Activated T-cell treated with anti-CD3 and anti-CD28 coated beads, Interleukin-2, amount 50 U/mL, for 4 hours (primary cell): Measurements from ENCODE around the gene DDX4. TPM values are rescaled to one million over a fixed set of nuclear protein-coding genes. Genes with fewer than 3 reads are reported as not detected.
A peak's percentile ranks its signal among the peaks of the same experiment; 100 is the strongest.
"Not testable (repeated sequence)": the region's sequence is repeated elsewhere in the genome, so short reads cannot be mapped to it uniquely, and the experiment has no call there.

ENCODE experiments used
- ATAC-seq, 2 donors: fragments of 200-7000 bp; cut with Tn5 transposase; one replicate each; pipeline ENCODE4 v1.10.0; 2021
- DNase-seq: peaks from one replicate; pipeline ENCODE4 v3.0.0-alpha.2; 2020
- H3K27me3 Mint-ChIP-seq: one replicate; pipeline ENCODE4 v1.8.0; 2021; ENCODE audit warnings: low read depth, mixed read lengths
- H3K36me3 Mint-ChIP-seq: one replicate; pipeline ENCODE4 v1.8.0; 2022; ENCODE audit warnings: mixed read lengths; ENCODE audit not compliant: insufficient read depth
- H3K4me1 Mint-ChIP-seq: one replicate; pipeline ENCODE4 v1.8.0; 2021; ENCODE audit warnings: low read depth, mixed read lengths
- H3K4me3 Mint-ChIP-seq: one replicate; pipeline ENCODE4 v1.8.0; 2021; ENCODE audit warnings: mild to moderate bottlenecking, moderate library complexity, mixed read lengths
- H3K9me3 Mint-ChIP-seq: one replicate; pipeline ENCODE4 v1.8.0; 2021; ENCODE audit warnings: mixed read lengths
- total RNA-seq, 3 donors: library from RNA; stranded (reverse); gene quantifications; one replicate each; pipeline ENCODE4 v1.2.1, GENCODE V29; 2021

DDX4 gene
- total RNA-seq, 3 donors from 2014 or later: 0.41 to 0.79 (median 0.48) TPM

- DNase-seq (no peak), ATAC-seq (no peak)
- Mint-ChIP-seq H3K27me3 (peaks cover 2% of the 10 kb centered on the region), H3K4me3 (no peak overlapping the region), H3K9me3 (no peaks in the 10 kb centered on the region), H3K36me3 (no peaks in the 10 kb centered on the region), H3K4me1 (no peaks in the 10 kb centered on the region)
These were observed 12.2 kb downstream of the DDX4 start for GRCh38 chr5:55750063-55750462.

- ATAC-seq: no peak
- Mint-ChIP-seq H3K4me1 (no peaks in the 10 kb centered on the region), H3K36me3 (no peaks in the 10 kb centered on the region), H3K4me3 (no peak overlapping the region), H3K27me3 (peaks cover 2% of the 10 kb centered on the region), H3K9me3 (no peaks in the 10 kb centered on the region)
- DNase-seq: no peak
These were observed 12.6 kb downstream of the DDX4 start for GRCh38 chr5:55750499-55750898.

- Mint-ChIP-seq H3K4me3 (no peak overlapping the region), H3K4me1 (peaks cover 5% of the 10 kb centered on the region), H3K27me3 (peaks cover 9% of the 10 kb centered on the region), H3K9me3 (no peaks in the 10 kb centered on the region), H3K36me3 (no peaks in the 10 kb centered on the region)
- peak; percentile 86 to 93 for ATAC-seq
- DNase-seq: no peak
These were observed 20.4 kb downstream of the DDX4 start for GRCh38 chr5:55758231-55758630.

- no peaks in the 10 kb centered on the region for H3K9me3 Mint-ChIP-seq
- ATAC-seq: no peak
- peaks cover 10% of the 10 kb centered on the region for H3K4me1 Mint-ChIP-seq
- no peak for DNase-seq
- no peaks in the 10 kb centered on the region for H3K36me3 Mint-ChIP-seq
- H3K4me3 Mint-ChIP-seq: no peak overlapping the region
- peaks cover 9% of the 10 kb centered on the region for H3K27me3 Mint-ChIP-seq
These were observed 20.9 kb downstream of the DDX4 start for GRCh38 chr5:55758714-55759113.

GRCh38 chr5:55761721-55762120, 23.9 kb downstream of the DDX4 start:
- not testable (repeated sequence) for ATAC-seq, H3K36me3 Mint-ChIP-seq, H3K4me3 Mint-ChIP-seq, H3K9me3 Mint-ChIP-seq, DNase-seq, H3K27me3 Mint-ChIP-seq
- peaks cover 22% of the 10 kb centered on the region for H3K4me1 Mint-ChIP-seq

GRCh38 chr5:55763746-55764420, 26.0 kb downstream of the DDX4 start:
- Mint-ChIP-seq H3K9me3 (no peaks in the 10 kb centered on the region), H3K27me3 (peaks cover 9% of the 10 kb centered on the region), H3K4me3 (no peak overlapping the region), H3K4me1 (peaks cover 18% of the 10 kb centered on the region), H3K36me3 (no peaks in the 10 kb centered on the region)
- DNase-seq (no peak), ATAC-seq (peak; percentile 55 to 69)

- H3K9me3 Mint-ChIP-seq: no peaks in the 10 kb centered on the region
- H3K4me3 Mint-ChIP-seq: no peak overlapping the region
- H3K36me3 Mint-ChIP-seq: no peaks in the 10 kb centered on the region
- H3K4me1 Mint-ChIP-seq: peaks cover 19% of the 10 kb centered on the region
- DNase-seq (no peak), ATAC-seq (no peak)
- H3K27me3 Mint-ChIP-seq: no peaks in the 10 kb centered on the region
These were observed 30.4 kb downstream of the DDX4 start for GRCh38 chr5:55768279-55768678.

GRCh38 chr5:55771175-55771655, 33.4 kb downstream of the DDX4 start:
- Mint-ChIP-seq H3K4me1 (peaks cover 2% of the 10 kb centered on the region), H3K36me3 (no peaks in the 10 kb centered on the region), H3K27me3 (peaks cover 5% of the 10 kb centered on the region), H3K4me3 (no peak overlapping the region), H3K9me3 (no peaks in the 10 kb centered on the region)
- ATAC-seq (peak; percentile 79 to 91), DNase-seq (no peak)

GRCh38 chr5:55773057-55773456, 35.2 kb downstream of the DDX4 start:
- H3K4me1 Mint-ChIP-seq: peaks cover 2% of the 10 kb centered on the region
- no peak overlapping the region for H3K4me3 Mint-ChIP-seq
- ATAC-seq (no peak), DNase-seq (no peak)
- no peaks in the 10 kb centered on the region for H3K36me3 Mint-ChIP-seq
- H3K9me3 Mint-ChIP-seq: no peaks in the 10 kb centered on the region
- H3K27me3 Mint-ChIP-seq: peaks cover 8% of the 10 kb centered on the region

GRCh38 chr5:55777332-55777731, 39.5 kb downstream of the DDX4 start:
- DNase-seq (no peak), ATAC-seq (no peak)
- H3K4me1 Mint-ChIP-seq: no peaks in the 10 kb centered on the region
- peaks cover 12% of the 10 kb centered on the region for H3K27me3 Mint-ChIP-seq
- H3K36me3 Mint-ChIP-seq: no peaks in the 10 kb centered on the region
- no peak overlapping the region for H3K4me3 Mint-ChIP-seq
- no peaks in the 10 kb centered on the region for H3K9me3 Mint-ChIP-seq

GRCh38 chr5:55800924-55801323, 63.1 kb downstream of the DDX4 start:
- Mint-ChIP-seq H3K4me3 (no peak overlapping the region), H3K4me1 (no peaks in the 10 kb centered on the region), H3K27me3 (no peaks in the 10 kb centered on the region), H3K9me3 (no peaks in the 10 kb centered on the region), H3K36me3 (no peaks in the 10 kb centered on the region)
- no peak for DNase-seq
- no peak for ATAC-seq

GRCh38 chr5:55808814-55809213, 71.0 kb downstream of the DDX4 start:
- H3K4me3 Mint-ChIP-seq, H3K36me3 Mint-ChIP-seq, H3K27me3 Mint-ChIP-seq, DNase-seq, H3K4me1 Mint-ChIP-seq, ATAC-seq: not testable (repeated sequence)
- H3K9me3 Mint-ChIP-seq: peaks cover 12% of the 10 kb centered on the region

- H3K36me3 Mint-ChIP-seq, H3K4me1 Mint-ChIP-seq, H3K4me3 Mint-ChIP-seq, ATAC-seq, H3K9me3 Mint-ChIP-seq, DNase-seq: not testable (repeated sequence)
- H3K27me3 Mint-ChIP-seq: peaks cover 13% of the 10 kb centered on the region
These were observed 78.1 kb downstream of the DDX4 start for GRCh38 chr5:55815939-55816338.

- Mint-ChIP-seq H3K4me3 (no peak overlapping the region), H3K4me1 (peaks cover under 1% of the 10 kb centered on the region), H3K27me3 (peaks cover 17% of the 10 kb centered on the region), H3K36me3 (no peaks in the 10 kb centered on the region), H3K9me3 (no peaks in the 10 kb centered on the region)
- ATAC-seq (no peak), DNase-seq (no peak)
These were observed 78.5 kb downstream of the DDX4 start for GRCh38 chr5:55816342-55816741.

- no peaks in the 10 kb centered on the region for H3K36me3 Mint-ChIP-seq
- no peaks in the 10 kb centered on the region for H3K9me3 Mint-ChIP-seq
- DNase-seq: no peak
- H3K27me3 Mint-ChIP-seq: peaks cover 21% of the 10 kb centered on the region
- no peak overlapping the region for H3K4me3 Mint-ChIP-seq
- H3K4me1 Mint-ChIP-seq: peaks cover 2% of the 10 kb centered on the region
- ATAC-seq: no peak
These were observed 79.2 kb downstream of the DDX4 start for GRCh38 chr5:55817030-55817429.
